Liver (tissue), 3 donors: ENCODE measurements around the gene HTR6.

ENCODE experiments used
- CTCF ChIP-seq: fragments of 150-350 bp; IDR thresholded peaks from 2 replicates; pipeline ENCODE4 v1.5.1; 2017; ENCODE audit warnings: improper control_type of control experiment, low read depth, low read length; ENCODE audit not compliant: missing input control
- MAX ChIP-seq: IDR thresholded peaks from 2 replicates; pipeline ENCODE4 v1.6.1; 2016; ENCODE audit warnings: antibody characterized with exemption
- RAD21 ChIP-seq, 2 donors: IDR thresholded peaks; 2 replicates each; pipeline ENCODE4 v1.6.1; 2016; ENCODE audit warnings: antibody characterized with exemption in 2 of 2, mild to moderate bottlenecking in 2 of 2
- YY1 ChIP-seq: IDR thresholded peaks from 2 replicates; pipeline ENCODE4 v1.6.1; 2016; ENCODE audit warnings: antibody characterized with exemption, mild to moderate bottlenecking
- donor health status: healthy.
- donor health status: healthy.

GRCh38 chr1:19708567-19709110 is 44.0 kb downstream of the HTR6 start:
- TF ChIP-seq CTCF (no peak), RAD21 (IDR thresholded peaks at IDR 0.05) (no peak), YY1 (no peak), MAX (no peak)
